Measurements from ENCODE around the gene KIF1C. TPM values are rescaled to one million over a fixed set of nuclear protein-coding genes. Genes with fewer than 3 reads are reported as not detected.

The KIF1C gene
- polyA plus RNA-seq, 3 donors, result 3.6 to 12.0 (median 3.9) TPM

GRCh38 chr17:5033352-5034015, 35.7 kb downstream of the KIF1C start:
- Histone ChIP-seq H3K9me3 (replicated peaks in 1 of 2; ENCODE audit: control insufficient read depth in 1 of 2, insufficient read depth in 1 of 2, low read length in 2 of 2) (no peaks in the 10 kb centered on the region), H3K27ac (ENCODE audit: low read depth in 1 of 2, low read length in 2 of 2) (no peak overlapping the region), H3K4me2 (replicated peaks; ENCODE audit: extremely low read depth, low read length, poor library complexity, severe bottlenecking) (no peak overlapping the region), H2AFZ (ENCODE audit: insufficient read depth, low read depth, low read length, poor library complexity, severe bottlenecking) (no peak overlapping the region), H4K20me1 (ENCODE audit: insufficient read depth, low read length) (no peaks in the 10 kb centered on the region), H3K4me3 (replicated peaks in 1 of 3; ENCODE audit: low read depth in 2 of 3, low read length in 3 of 3) (no peak overlapping the region), H3K9ac (ENCODE audit: insufficient read depth, low read length, poor library complexity, severe bottlenecking) (no peak overlapping the region), H3K4me1 (ENCODE audit: control insufficient read depth in 1 of 2, insufficient read depth in 2 of 2, low read length in 2 of 2) (peaks cover 21 to 26% of the 10 kb centered on the region in 2 donors), H3K79me2 (ENCODE audit: insufficient read depth, low read length) (no peaks in the 10 kb centered on the region), H3K36me3 (replicated peaks in 1 of 2; ENCODE audit: control insufficient read depth in 1 of 2, insufficient read depth in 2 of 2, low read length in 2 of 2) (no peaks in the 10 kb centered on the region), H3K27me3 (ENCODE audit: control insufficient read depth in 2 of 2, insufficient read depth in 2 of 2, low read length in 2 of 2) (peaks cover 2 to 20% of the 10 kb centered on the region in 2 donors)
- TF ChIP-seq, protein P1, sequence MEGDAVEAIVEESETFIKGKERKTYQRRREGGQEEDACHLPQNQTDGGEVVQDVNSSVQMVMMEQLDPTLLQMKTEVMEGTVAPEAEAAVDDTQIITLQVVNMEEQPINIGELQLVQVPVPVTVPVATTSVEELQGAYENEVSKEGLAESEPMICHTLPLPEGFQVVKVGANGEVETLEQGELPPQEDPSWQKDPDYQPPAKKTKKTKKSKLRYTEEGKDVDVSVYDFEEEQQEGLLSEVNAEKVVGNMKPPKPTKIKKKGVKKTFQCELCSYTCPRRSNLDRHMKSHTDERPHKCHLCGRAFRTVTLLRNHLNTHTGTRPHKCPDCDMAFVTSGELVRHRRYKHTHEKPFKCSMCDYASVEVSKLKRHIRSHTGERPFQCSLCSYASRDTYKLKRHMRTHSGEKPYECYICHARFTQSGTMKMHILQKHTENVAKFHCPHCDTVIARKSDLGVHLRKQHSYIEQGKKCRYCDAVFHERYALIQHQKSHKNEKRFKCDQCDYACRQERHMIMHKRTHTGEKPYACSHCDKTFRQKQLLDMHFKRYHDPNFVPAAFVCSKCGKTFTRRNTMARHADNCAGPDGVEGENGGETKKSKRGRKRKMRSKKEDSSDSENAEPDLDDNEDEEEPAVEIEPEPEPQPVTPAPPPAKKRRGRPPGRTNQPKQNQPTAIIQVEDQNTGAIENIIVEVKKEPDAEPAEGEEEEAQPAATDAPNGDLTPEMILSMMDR (IDR thresholded peaks at IDR 0.05), result no peak
- Mint-ChIP-seq H3K27me3 (ENCODE audit: low read depth in 3 of 3) (peaks cover 13 to 42% (median 28%) of the 10 kb centered on the region in 3 donors), H3K4me3 (no peak overlapping the region), H3K4me1 (peaks cover 26% of the 10 kb centered on the region), H3K9me3 (peaks cover 0 to 3% (median 0%) of the 10 kb centered on the region in 7 donors), H3K36me3 (no peaks in the 10 kb centered on the region), H3K27ac (peak overlapping the region in 1 of 7 donors; percentile 14)
- DNase-seq, result no peak
- intact Hi-C loops (cut with micrococcal nuclease), result loop anchor here in 1 of 2 donors (5.0 kb wide), 1 partner anchor 36 kb away; the partner anchor contains the start of genes INCA1 and KIF1C
- WGBS (ENCODE audit: insufficient coverage), result 92% methylated on average over 12 of the region's 13 CpGs

GRCh38 chr17:5034063-5034462, 36.3 kb downstream of the KIF1C start:
- H3K4me1 ChIP-seq (ENCODE audit: control insufficient read depth in 1 of 2, insufficient read depth in 2 of 2, low read length in 2 of 2), result peaks cover 21 to 26% of the 10 kb centered on the region in 2 donors
- H3K79me2 ChIP-seq (ENCODE audit: insufficient read depth, low read length), result no peaks in the 10 kb centered on the region
- DNase-seq, result no peak
- Mint-ChIP-seq H3K9me3 (peaks cover 0 to 3% (median 0%) of the 10 kb centered on the region in 7 donors), H3K4me3 (peak overlapping the region in 1 of 2 donors; percentile 46), H3K27ac (peak overlapping the region in 2 of 7 donors; percentile 45 to 50), H3K36me3 (no peaks in the 10 kb centered on the region), H3K27me3 (ENCODE audit: low read depth in 3 of 3) (peaks cover 13 to 42% (median 30%) of the 10 kb centered on the region in 3 donors), H3K4me1 (peaks cover 26% of the 10 kb centered on the region)
- intact Hi-C loops (cut with micrococcal nuclease), result loop anchor here in 1 of 2 donors (5.0 kb wide), 1 partner anchor 37 kb away; the partner anchor contains the start of genes INCA1 and KIF1C
- H3K9me3 ChIP-seq (replicated peaks in 1 of 2; ENCODE audit: control insufficient read depth in 1 of 2, insufficient read depth in 1 of 2, low read length in 2 of 2), result no peaks in the 10 kb centered on the region
- H3K9ac ChIP-seq (ENCODE audit: insufficient read depth, low read length, poor library complexity, severe bottlenecking), result no peak overlapping the region
- H3K4me2 ChIP-seq (replicated peaks; ENCODE audit: extremely low read depth, low read length, poor library complexity, severe bottlenecking), result no peak overlapping the region
- WGBS (ENCODE audit: insufficient coverage), result 96% methylated on average over 5 of the region's 5 CpGs
- TF ChIP-seq, protein P1 (IDR thresholded peaks at IDR 0.05), result no peak
- H4K20me1 ChIP-seq (ENCODE audit: insufficient read depth, low read length), result no peaks in the 10 kb centered on the region
- H3K27ac ChIP-seq (ENCODE audit: low read depth in 1 of 2, low read length in 2 of 2), result no peak overlapping the region
- peaks cover 2 to 20% of the 10 kb centered on the region in 2 donors for H3K27me3 ChIP-seq (ENCODE audit: control insufficient read depth in 2 of 2, insufficient read depth in 2 of 2, low read length in 2 of 2)
- no peak overlapping the region for H2AFZ ChIP-seq (ENCODE audit: insufficient read depth, low read depth, low read length, poor library complexity, severe bottlenecking)
- H3K4me3 ChIP-seq (replicated peaks in 1 of 3; ENCODE audit: low read depth in 2 of 3, low read length in 3 of 3), result no peak overlapping the region
- no peaks in the 10 kb centered on the region for H3K36me3 ChIP-seq (replicated peaks in 1 of 2; ENCODE audit: control insufficient read depth in 1 of 2, insufficient read depth in 2 of 2, low read length in 2 of 2)
